Amniotic stem cell (primary cell): ENCODE measurements around the gene SDF2L1.
"Not testable (repeated sequence)": the region's sequence is repeated elsewhere in the genome, so short reads cannot be mapped to it uniquely, and the experiment has no call there.

Source experiments
- DNase-seq: peaks from one replicate; lab custom pipeline; 2025; lab: John Stamatoyannopoulos, UW

The SDF2L1 gene

DNA sequence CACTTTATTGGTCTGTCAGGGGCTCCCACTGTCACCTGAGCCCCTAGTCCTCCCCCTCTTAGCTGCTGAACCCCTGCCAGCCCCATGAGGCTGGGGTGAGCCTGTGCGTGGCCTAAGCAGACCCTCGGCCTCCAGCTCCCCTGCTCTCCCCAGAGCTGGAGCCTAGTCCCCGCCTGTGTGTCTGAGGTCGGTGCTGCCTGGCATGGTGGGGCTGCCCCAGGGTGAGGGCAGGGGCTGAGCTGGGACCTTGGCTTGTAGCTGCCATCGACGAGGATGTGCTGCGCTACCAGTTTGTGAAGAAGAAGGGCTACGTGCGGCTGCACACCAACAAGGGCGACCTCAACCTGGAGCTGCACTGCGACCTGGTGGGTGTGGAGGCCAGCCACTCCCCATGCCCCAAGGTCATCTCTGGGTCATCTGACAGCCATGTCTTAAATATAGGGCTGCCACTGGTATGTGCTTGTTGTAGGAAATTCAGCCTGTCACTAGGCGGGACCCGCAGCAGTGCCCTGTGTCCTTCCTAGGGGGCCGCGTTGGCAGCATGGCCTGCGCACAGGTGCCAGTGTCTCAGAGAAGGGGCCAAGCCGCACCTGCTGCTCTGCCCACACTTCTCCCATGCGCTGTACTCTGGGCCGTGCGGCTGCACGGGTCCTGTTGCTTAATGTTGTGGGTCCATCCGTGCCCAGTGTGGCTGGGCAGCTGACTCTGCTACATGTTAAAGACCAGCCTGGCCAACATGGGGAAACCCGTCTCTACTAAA is 44.7 kb downstream of the SDF2L1 start:
- DNase-seq = no peak

GRCh38 chr22:21687685-21688259 is 45.7 kb downstream of the SDF2L1 start:
- DNase-seq = no peak

DNA sequence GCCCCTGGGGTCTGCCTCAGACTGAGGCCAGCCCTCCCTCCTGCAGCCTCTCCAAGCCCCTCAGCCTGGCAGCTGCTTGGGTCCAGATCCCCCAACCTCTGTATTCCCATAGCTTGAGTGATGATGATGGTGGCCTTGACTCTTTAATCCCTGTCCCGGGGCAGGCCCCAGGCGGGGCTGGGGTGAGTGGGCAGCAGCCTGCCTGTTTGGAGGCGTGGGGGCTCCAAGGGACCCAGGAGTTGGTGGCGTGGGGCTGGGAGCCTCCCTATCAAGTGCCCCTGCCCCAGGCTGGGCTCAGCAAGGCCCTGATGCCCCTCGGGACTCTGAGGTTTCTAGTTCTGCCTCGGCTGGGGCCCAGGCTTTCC is 46.2 kb downstream of the SDF2L1 start:
- no peak for DNase-seq

GRCh38 chr22:21688706-21689381 is 46.7 kb downstream of the SDF2L1 start:
- no peak for DNase-seq

- no peak for DNase-seq
Measured at GRCh38 chr22:21690401-21690801, 48.3 kb downstream of the SDF2L1 start.

DNA sequence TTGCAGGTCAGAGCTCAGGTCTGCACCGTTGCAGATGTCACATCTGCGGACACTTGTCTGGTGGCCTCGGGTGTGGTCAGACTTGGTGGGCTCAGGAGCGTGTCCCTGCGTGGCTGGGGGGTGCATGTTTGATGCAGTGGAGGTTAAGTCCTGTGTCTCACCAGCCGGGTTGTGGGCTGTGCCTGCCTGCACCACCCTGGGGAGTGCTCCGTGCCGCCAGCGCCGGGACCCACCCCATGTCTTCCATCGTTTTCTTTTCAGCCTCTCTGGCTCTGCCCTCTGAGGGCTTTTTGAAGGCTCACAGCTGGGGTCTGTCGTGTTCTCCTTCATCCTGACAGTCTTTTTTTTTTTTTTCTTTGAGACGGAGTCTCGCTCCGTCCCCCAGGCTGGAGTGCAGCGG is 49.7 kb downstream of the SDF2L1 start:
- DNase-seq = no peak

- not testable (repeated sequence) for DNase-seq
Measured at GRCh38 chr22:21692856-21693255, 50.8 kb downstream of the SDF2L1 start.

- DNase-seq = no peak
Measured at GRCh38 chr22:21693333-21693998, 51.4 kb downstream of the SDF2L1 start.
